ENCODE measurements around the gene MECP2.
"Not testable (repeated sequence)": the region's sequence is repeated elsewhere in the genome, so short reads cannot be mapped to it uniquely, and the experiment has no call there.

MECP2 gene

DNA sequence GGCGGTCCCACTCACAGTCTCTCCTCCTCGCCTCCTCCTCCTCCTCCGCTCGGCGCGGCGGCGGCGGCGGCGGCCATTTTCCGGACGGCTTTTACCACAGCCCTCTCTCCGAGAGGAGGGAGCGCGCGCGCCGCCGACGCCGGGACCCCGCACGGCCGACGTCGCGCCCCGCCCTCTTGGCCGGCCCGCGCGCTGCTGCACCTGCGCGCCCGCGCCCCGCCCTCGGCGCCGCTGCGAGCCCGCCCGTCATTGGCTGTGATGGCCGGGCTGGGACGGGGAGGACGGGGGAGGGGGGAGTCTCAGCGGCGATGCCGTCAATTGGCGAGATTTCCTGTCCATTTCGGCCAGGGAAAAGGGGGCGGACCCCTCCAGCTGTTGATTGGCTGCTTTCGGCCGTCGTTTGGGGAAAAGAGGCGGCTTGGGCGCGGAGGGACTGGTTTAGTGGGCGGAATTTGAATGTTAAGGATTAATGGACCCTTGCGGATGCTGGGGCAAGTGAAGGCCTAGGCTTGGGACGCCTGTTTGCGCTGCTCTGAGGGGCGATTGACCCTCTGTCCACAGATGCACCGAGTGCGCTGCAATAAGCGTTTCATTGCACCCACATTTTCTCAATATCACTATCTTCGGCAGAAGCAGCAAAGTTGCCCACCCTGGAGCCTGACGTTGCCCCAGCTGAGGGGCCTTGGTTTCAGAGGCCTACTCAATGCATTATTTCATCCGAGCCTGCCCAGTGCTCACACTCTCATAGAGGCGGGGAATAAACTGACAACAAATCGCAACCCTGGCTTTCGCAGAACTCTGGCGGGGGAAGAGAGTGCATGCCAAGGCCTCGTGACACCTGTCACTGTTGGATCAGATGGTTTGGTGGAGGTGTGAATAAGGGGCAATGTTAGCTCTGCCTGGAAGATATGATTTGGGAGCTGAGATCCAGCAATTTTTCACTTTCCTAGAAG, at the start of gene MECP2:
Gene MECP2, minus strand, starts transcription at position 129 of the 953 bp plus-strand sequence.
- TF ChIP-seq, protein P1, sequence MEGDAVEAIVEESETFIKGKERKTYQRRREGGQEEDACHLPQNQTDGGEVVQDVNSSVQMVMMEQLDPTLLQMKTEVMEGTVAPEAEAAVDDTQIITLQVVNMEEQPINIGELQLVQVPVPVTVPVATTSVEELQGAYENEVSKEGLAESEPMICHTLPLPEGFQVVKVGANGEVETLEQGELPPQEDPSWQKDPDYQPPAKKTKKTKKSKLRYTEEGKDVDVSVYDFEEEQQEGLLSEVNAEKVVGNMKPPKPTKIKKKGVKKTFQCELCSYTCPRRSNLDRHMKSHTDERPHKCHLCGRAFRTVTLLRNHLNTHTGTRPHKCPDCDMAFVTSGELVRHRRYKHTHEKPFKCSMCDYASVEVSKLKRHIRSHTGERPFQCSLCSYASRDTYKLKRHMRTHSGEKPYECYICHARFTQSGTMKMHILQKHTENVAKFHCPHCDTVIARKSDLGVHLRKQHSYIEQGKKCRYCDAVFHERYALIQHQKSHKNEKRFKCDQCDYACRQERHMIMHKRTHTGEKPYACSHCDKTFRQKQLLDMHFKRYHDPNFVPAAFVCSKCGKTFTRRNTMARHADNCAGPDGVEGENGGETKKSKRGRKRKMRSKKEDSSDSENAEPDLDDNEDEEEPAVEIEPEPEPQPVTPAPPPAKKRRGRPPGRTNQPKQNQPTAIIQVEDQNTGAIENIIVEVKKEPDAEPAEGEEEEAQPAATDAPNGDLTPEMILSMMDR (IDR thresholded peaks at IDR 0.05; ENCODE audit: low read depth, low read length): no peak
- DNase-seq (ENCODE audit: low read depth in 2 of 2): peak; percentile 92 to 95
- H3K4me3 ChIP-seq (replicated peaks in 1 of 2; ENCODE audit: low read depth in 2 of 2, low read length in 2 of 2): peak within 1 kb of the TSS; percentile 55 to 63

- not testable (repeated sequence) for DNase-seq (ENCODE audit: low read depth in 2 of 2); H3K4me3 ChIP-seq (replicated peaks in 1 of 2; ENCODE audit: low read depth in 2 of 2, low read length in 2 of 2)
Measured at GRCh38 chrX:154144010-154144409, 46.5 kb upstream of the MECP2 start, which contains the start of gene OPN1LW. TSS of gene OPN1LW (plus strand) at chrX:154144243. CDS start at chrX:154144284, 41 bp downstream.

GRCh38 chrX:154142950-154143745, 45.6 kb upstream of the MECP2 start:
- no peak overlapping the region for H3K4me3 ChIP-seq (replicated peaks in 1 of 2; ENCODE audit: low read depth in 2 of 2, low read length in 2 of 2)
- TF ChIP-seq, protein P1 (IDR thresholded peaks at IDR 0.05; ENCODE audit: low read depth, low read length): no peak
- DNase-seq (ENCODE audit: low read depth in 2 of 2): no peak

GRCh38 chrX:154142386-154142785, 44.9 kb upstream of the MECP2 start:
- H3K4me3 ChIP-seq (replicated peaks in 1 of 2; ENCODE audit: low read depth in 2 of 2, low read length in 2 of 2): no peak overlapping the region

GRCh38 chrX:154140742-154141141, 43.2 kb upstream of the MECP2 start:
- DNase-seq (ENCODE audit: low read depth in 2 of 2): no peak
- TF ChIP-seq, protein P1 (IDR thresholded peaks at IDR 0.05; ENCODE audit: low read depth, low read length): no peak
- no peak overlapping the region for H3K4me3 ChIP-seq (replicated peaks in 1 of 2; ENCODE audit: low read depth in 2 of 2, low read length in 2 of 2)

More at GRCh38 chrX:154142386-154142785, 44.9 kb upstream of the MECP2 start:
- DNase-seq (ENCODE audit: low read depth in 2 of 2): no peak
- TF ChIP-seq, protein P1 (IDR thresholded peaks at IDR 0.05; ENCODE audit: low read depth, low read length): no peak

GRCh38 chrX:154140206-154140605, 42.7 kb upstream of the MECP2 start:
- TF ChIP-seq, protein P1 (IDR thresholded peaks at IDR 0.05; ENCODE audit: low read depth, low read length): no peak
- DNase-seq (ENCODE audit: low read depth in 2 of 2): no peak
- H3K4me3 ChIP-seq (replicated peaks in 1 of 2; ENCODE audit: low read depth in 2 of 2, low read length in 2 of 2): no peak overlapping the region

DNA sequence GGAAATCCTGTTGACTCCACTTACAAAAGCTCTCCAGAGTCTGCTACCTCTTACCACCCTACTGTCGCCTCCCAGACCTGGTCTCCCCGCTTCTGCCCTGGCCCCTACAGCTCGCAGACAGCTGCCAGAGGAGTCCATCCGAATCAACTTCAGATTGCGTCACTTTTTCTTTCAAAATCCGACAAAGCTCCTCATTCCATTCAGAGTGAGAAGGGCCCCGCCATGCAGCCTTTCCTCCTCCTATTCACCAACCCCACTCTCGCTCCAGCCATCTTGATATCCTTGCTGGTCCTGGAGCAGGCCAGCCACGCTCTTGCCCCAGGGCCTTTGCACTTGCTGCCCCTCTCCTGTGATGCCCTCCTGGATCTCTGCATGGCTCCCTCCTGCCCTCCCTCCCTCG, 41.3 kb upstream of the MECP2 start:
- TF ChIP-seq, protein P1 (IDR thresholded peaks at IDR 0.05; ENCODE audit: low read depth, low read length): no peak
- H3K4me3 ChIP-seq (replicated peaks in 1 of 2; ENCODE audit: low read depth in 2 of 2, low read length in 2 of 2): no peak overlapping the region
- no peak for DNase-seq (ENCODE audit: low read depth in 2 of 2)
